Testis (tissue), 2 donors: ENCODE measurements around the gene POLR2B.

Experiments used
- CTCF ChIP-seq, 3 experiments: fragments of 450-650 bp in 2 of 3; fragments of 200-600 bp in 1 of 3; sonication (generic) in 1 of 3; IDR thresholded peaks; one replicate each; pipeline ENCODE4 v1.5.1; 2016 to 2019; ENCODE audit warnings: antibody characterized with exemption in 3 of 3, mild to moderate bottlenecking in 2 of 3, moderate library complexity in 1 of 3
- POLR2A ChIP-seq: fragments of 450-650 bp; IDR thresholded peaks from one replicate; pipeline ENCODE4 v1.6.1; 2017; ENCODE audit warnings: antibody characterized with exemption, mild to moderate bottlenecking, moderate library complexity

GRCh38 chr4:57055886-57056285, 77.2 kb downstream of the POLR2B start:
- TF ChIP-seq POLR2A (no peak), CTCF (IDR thresholded peaks at IDR 0.05) (no peak)
